ENCODE results near the gene CCDC136. TPM values are rescaled to one million over a fixed set of nuclear protein-coding genes. Genes with fewer than 3 reads are reported as not detected.

The CCDC136 gene
- total RNA-seq, 2 experiments from 2014 or later = 11.7 to 33.5 TPM

- H3K9me3 ChIP-seq (ENCODE audit: low read length) = no peaks in the 10 kb centered on the region
- POLR2A ChIA-PET = interaction anchor here (0.7 kb wide), 1 partner anchor 28 kb away, joined by 3 read pairs; no protein-coding TSS in a partner anchor
- H3K27ac ChIP-seq (ENCODE audit: low read depth, low read length, poor library complexity, severe bottlenecking) = no peak overlapping the region
- no peaks in the 10 kb centered on the region for H3K9me2 ChIP-seq (ENCODE audit: insufficient read depth, low read length)
- CTCF ChIA-PET (ENCODE audit: unreplicated experiment) = interaction anchor here (0.6 kb wide), 1 partner anchor 160 kb away, joined by 3 read pairs; no protein-coding TSS in a partner anchor
- no peak for TF ChIP-seq CTCF (conservative IDR thresholded peaks at IDR 0.05; ENCODE audit: low read length)
- TF ChIP-seq EZH2phosphoT487 (IDR thresholded peaks at IDR 0.05; ENCODE audit: borderline replicate concordance, low read depth, low read length) = no peak
- H3K4me1 ChIP-seq (ENCODE audit: insufficient read depth, low read length, poor library complexity, severe bottlenecking) = peaks cover 3% of the 10 kb centered on the region
- no peaks in the 10 kb centered on the region for H4K20me1 ChIP-seq (ENCODE audit: insufficient read depth, low read length)
- intact Hi-C loops (cut with micrococcal nuclease; ENCODE audit: unreplicated experiment) = loop anchor here (5.0 kb wide), 1 partner anchor 372 kb away; no protein-coding TSS in a partner anchor
- no peak overlapping the region for H2AFZ ChIP-seq (ENCODE audit: low read length)
- BruUV-seq (replicated peaks) = no TSS peak
- H3K4me3 ChIP-seq (ENCODE audit: low read depth, low read length, poor library complexity, severe bottlenecking) = no peak overlapping the region
- no peak for DNase-seq (ENCODE audit: low spot score)
- H3K36me3 ChIP-seq (ENCODE audit: insufficient read depth, low read length) = no peaks in the 10 kb centered on the region
- H3K4me2 ChIP-seq (ENCODE audit: low read length) = no peak overlapping the region
- no peaks in the 10 kb centered on the region for H3K79me2 ChIP-seq (ENCODE audit: insufficient read depth, low read depth, low read length)
Measured at GRCh38 chr7:128840326-128841170, 48.8 kb downstream of the CCDC136 start.

- no peak for DNase-seq (ENCODE audit: low spot score)
- Histone ChIP-seq H4K20me1 (ENCODE audit: insufficient read depth, low read length) (no peaks in the 10 kb centered on the region), H3K9me2 (ENCODE audit: insufficient read depth, low read length) (no peaks in the 10 kb centered on the region), H3K4me3 (ENCODE audit: low read depth, low read length, poor library complexity, severe bottlenecking) (no peak overlapping the region), H3K9me3 (ENCODE audit: low read length) (no peaks in the 10 kb centered on the region), H3K79me2 (ENCODE audit: insufficient read depth, low read depth, low read length) (no peaks in the 10 kb centered on the region), H3K4me1 (ENCODE audit: insufficient read depth, low read length, poor library complexity, severe bottlenecking) (peaks cover 3% of the 10 kb centered on the region), H3K4me2 (ENCODE audit: low read length) (no peak overlapping the region), H3K36me3 (ENCODE audit: insufficient read depth, low read length) (no peaks in the 10 kb centered on the region), H2AFZ (ENCODE audit: low read length) (no peak overlapping the region), H3K27ac (ENCODE audit: low read depth, low read length, poor library complexity, severe bottlenecking) (no peak overlapping the region)
- no TSS peak for BruUV-seq (replicated peaks)
- TF ChIP-seq CTCF (conservative IDR thresholded peaks at IDR 0.05; ENCODE audit: low read length) (no peak), EZH2phosphoT487 (IDR thresholded peaks at IDR 0.05; ENCODE audit: borderline replicate concordance, low read depth, low read length) (no peak)
- ChIA-PET POLR2A (no interaction called here), CTCF (ENCODE audit: unreplicated experiment) (interaction anchor here (0.6 to 0.7 kb wide), 2 partner anchors 161 to 250 kb away, joined by 3 read pairs; no protein-coding TSS in a partner anchor)
- intact Hi-C loops (cut with micrococcal nuclease; ENCODE audit: unreplicated experiment) = loop anchor here (5.0 kb wide), 1 partner anchor 371 kb away; no protein-coding TSS in a partner anchor
Measured at GRCh38 chr7:128841171-128841690, 49.5 kb downstream of the CCDC136 start.

All from OCI-LY7 (cell line).